Measurements from ENCODE around the gene DBI. TPM values are rescaled to one million over a fixed set of nuclear protein-coding genes. Genes with fewer than 3 reads are reported as not detected.

DBI gene
- total and polyA plus RNA-seq, 2 experiments from 2014 or later = 171 to 873 TPM

Other genes with a start within 250 kb of the DBI start
- gene C1QL2, start 208.2 kb upstream of the DBI start, total RNA-seq (2014; rRNA removed; shearing (Covaris generic)) = 0.69 and 1.2 TPM in 2 replicates
- gene C1QL2, start 208.2 kb upstream of the DBI start, polyA plus RNA-seq (2016; fragmentation: Nextera tagmentation; extraction: Ambion mirVana) = 0.56 and 0.87 TPM in 2 replicates
- 18.2 and 27.3 TPM in 2 replicates for gene STEAP3, start 143.1 kb upstream of the DBI start, total RNA-seq (2014; rRNA removed; shearing (Covaris generic))
- gene STEAP3, start 143.1 kb upstream of the DBI start, polyA plus RNA-seq (2016; fragmentation: Nextera tagmentation; extraction: Ambion mirVana) = 7.5 and 8.6 TPM in 2 replicates
- gene C2orf76, start 143 bp upstream of the DBI start, total RNA-seq (2014; rRNA removed; shearing (Covaris generic)) = 5.8 and 9.6 TPM in 2 replicates
- 21.6 and 25.3 TPM in 2 replicates for gene C2orf76, start 143 bp upstream of the DBI start, polyA plus RNA-seq (2016; fragmentation: Nextera tagmentation; extraction: Ambion mirVana)
- 7.2 and 8.8 TPM in 2 replicates for gene TMEM37, start 64.9 kb downstream of the DBI start, total RNA-seq (2014; rRNA removed; shearing (Covaris generic))
- gene TMEM37, start 64.9 kb downstream of the DBI start, polyA plus RNA-seq (2016; fragmentation: Nextera tagmentation; extraction: Ambion mirVana) = 8.3 and 8.6 TPM in 2 replicates
- gene SCTR, start 157.5 kb downstream of the DBI start, total RNA-seq (2014; rRNA removed; shearing (Covaris generic)) = not detected in 2 replicates
- not detected in 2 replicates for gene SCTR, start 157.5 kb downstream of the DBI start, polyA plus RNA-seq (2016; fragmentation: Nextera tagmentation; extraction: Ambion mirVana)
- gene CFAP221, start 177.5 kb downstream of the DBI start, total RNA-seq (2014; rRNA removed; shearing (Covaris generic)) = 0.23 and 0.42 TPM in 2 replicates
- gene CFAP221, start 177.5 kb downstream of the DBI start, polyA plus RNA-seq (2016; fragmentation: Nextera tagmentation; extraction: Ambion mirVana) = 0.65 and 0.96 TPM in 2 replicates

Data from GM23338 (cell line).